IMR-90 (cell line): ENCODE results near the gene KLHL29. TPM values are rescaled to one million over a fixed set of nuclear protein-coding genes. Genes with fewer than 3 reads are reported as not detected.

Source experiments
- ATAC-seq: fragments of 200-7000 bp; cut with Tn5 transposase; 2 replicates; pipeline ENCODE4 v1.9.1; 2020; ENCODE audit warnings: low read depth, mild to moderate bottlenecking, moderate library complexity
- BruUV-seq: library from RNA; stranded (reverse); fragments of 400-500 nt; replicated peaks from 2 replicates; lab custom pipeline; 2021; lab: Mats Ljungman, UMichigan
- CTCF ChIA-PET: fragments of 300-600 bp; formaldehyde crosslinking; extraction: SDS; loops from one replicate; lab custom pipeline; 2021; ENCODE audit warnings: antibody characterized with exemption; lab: Yijun Ruan, JAX
- POLR2A ChIA-PET: fragments of 300-600 bp; sonication (Branson Sonifier 250); formaldehyde crosslinking; loops from one replicate; lab custom pipeline; 2022; ENCODE audit warnings: antibody characterized with exemption; ENCODE audit not compliant: unreplicated experiment; lab: Charles Lee
- DNase-seq: peaks from one replicate; pipeline ENCODE4 v3.0.0; 2013
- H2AFZ ChIP-seq: replicated peaks from 2 replicates; pipeline ENCODE3; 2013; ENCODE audit warnings: low read length, mild to moderate bottlenecking; ENCODE audit not compliant: poor library complexity
- H2AK5ac ChIP-seq: 2 replicates; pipeline ENCODE4 v1.6.1; 2013; ENCODE audit warnings: low read depth, low read length, inconsistent platforms
- H2AK9ac ChIP-seq: replicated peaks from 2 replicates; pipeline ENCODE3; 2013; ENCODE audit warnings: mild to moderate bottlenecking, low read depth, low read length, moderate library complexity; ENCODE audit not compliant: poor library complexity
- H2BK120ac ChIP-seq: 2 replicates; pipeline ENCODE4 v1.6.1; 2013; ENCODE audit warnings: low read depth, low read length, inconsistent platforms
- H2BK15ac ChIP-seq: 3 replicates; pipeline ENCODE4 v1.6.1; 2013; ENCODE audit warnings: low read depth, low read length, inconsistent platforms
- H2BK20ac ChIP-seq: 2 replicates; pipeline ENCODE4 v1.6.1; 2013; ENCODE audit warnings: low read depth, mild to moderate bottlenecking, inconsistent platforms, low read length, moderate library complexity
- H2BK5ac ChIP-seq: 2 replicates; pipeline ENCODE4 v1.6.1; 2013; ENCODE audit warnings: mild to moderate bottlenecking, low read depth, low read length, inconsistent platforms; ENCODE audit not compliant: poor library complexity, severe bottlenecking
- H3K14ac ChIP-seq: replicated peaks from 2 replicates; pipeline ENCODE4 v1.6.1; 2013; ENCODE audit warnings: low read depth, low read length, inconsistent platforms
- H3K18ac ChIP-seq: 2 replicates; pipeline ENCODE4 v1.6.1; 2013; ENCODE audit warnings: low read depth, low read length, control low read depth
- H3K23ac ChIP-seq: 2 replicates; pipeline ENCODE4 v1.6.1; 2013; ENCODE audit warnings: low read depth, low read length, inconsistent platforms
- H3K27ac ChIP-seq: 2 replicates; pipeline ENCODE4 v1.5.1; 2013; ENCODE audit warnings: mild to moderate bottlenecking, control low read depth, low read length; ENCODE audit not compliant: insufficient read depth
- H3K27me3 ChIP-seq: 2 replicates; pipeline ENCODE4 v1.6.1; 2013; ENCODE audit warnings: low read length; ENCODE audit not compliant: control insufficient read depth, insufficient read depth
- H3K36me3 ChIP-seq: 2 replicates; pipeline ENCODE4 v1.6.1; 2013; ENCODE audit warnings: low read length, mixed read lengths; ENCODE audit not compliant: control insufficient read depth, insufficient read depth
- H3K4ac ChIP-seq: 2 replicates; pipeline ENCODE4 v1.6.1; 2013; ENCODE audit warnings: low read depth, low read length, inconsistent platforms
- H3K4me1 ChIP-seq: 2 replicates; pipeline ENCODE4 v1.6.1; 2013; ENCODE audit warnings: low read length, mixed read lengths; ENCODE audit not compliant: control insufficient read depth, insufficient read depth
- H3K4me2 ChIP-seq: 2 replicates; pipeline ENCODE4 v1.6.1; 2013; ENCODE audit warnings: low read depth, mild to moderate bottlenecking, control low read depth, low read length, moderate library complexity
- H3K4me3 ChIP-seq: 2 replicates; pipeline ENCODE4 v1.5.1; 2013; ENCODE audit warnings: low read depth, mild to moderate bottlenecking, control low read depth, low read length, moderate library complexity; ENCODE audit not compliant: insufficient read depth
- H3K56ac ChIP-seq: 2 replicates; pipeline ENCODE4 v1.6.1; 2013; ENCODE audit warnings: low read length, inconsistent platforms; ENCODE audit not compliant: insufficient read depth; ENCODE audit errors: extremely low read depth
- H3K79me1 ChIP-seq, 2 experiments: 2 replicates each; pipeline ENCODE4 v1.6.1; 2013; ENCODE audit warnings: low read length in 2 of 2, inconsistent platforms in 1 of 2, low read depth in 1 of 2
- H3K9ac ChIP-seq: 2 replicates; pipeline ENCODE4 v1.6.1; 2013; ENCODE audit warnings: low read depth, low read length, control low read depth
- H3K9me1 ChIP-seq: 2 replicates; pipeline ENCODE4 v1.6.1; 2013; ENCODE audit warnings: low read length, inconsistent platforms; ENCODE audit not compliant: insufficient read depth
- H3K9me3 ChIP-seq: 2 replicates; pipeline ENCODE4 v1.6.1; 2013; ENCODE audit warnings: low read length; ENCODE audit not compliant: control insufficient read depth, insufficient read depth
- H4K20me1 ChIP-seq: 2 replicates; pipeline ENCODE4 v1.6.1; 2013; ENCODE audit warnings: low read length, inconsistent platforms; ENCODE audit not compliant: insufficient read depth
- H4K5ac ChIP-seq: 2 replicates; pipeline ENCODE4 v1.6.1; 2013; ENCODE audit warnings: mild to moderate bottlenecking, low read depth, low read length, control low read depth
- H4K8ac ChIP-seq, 2 experiments: 2 replicates each; pipeline ENCODE4 v1.6.1; 2013; ENCODE audit warnings: low read depth in 2 of 2, low read length in 2 of 2, control low read depth in 1 of 2, inconsistent platforms in 1 of 2
- H4K91ac ChIP-seq: 2 replicates; pipeline ENCODE4 v1.6.1; 2013; ENCODE audit warnings: low read depth, low read length, inconsistent platforms; ENCODE audit not compliant: insufficient read depth
- BHLHE40 ChIP-seq: fragments of 150-350 bp; IDR thresholded peaks from 2 replicates; pipeline ENCODE4 v1.6.1; 2016; ENCODE audit warnings: mild to moderate bottlenecking, low read depth, low read length
- CEBPB ChIP-seq: IDR thresholded peaks from 2 replicates; pipeline ENCODE4 v1.6.1; 2012; ENCODE audit warnings: low read depth, low read length, improper control_type of control experiment
- CHD1 ChIP-seq: IDR thresholded peaks from 2 replicates; pipeline ENCODE4 v1.6.1; 2012; ENCODE audit warnings: low read depth, low read length, improper control_type of control experiment
- FOS ChIP-seq: fragments of 150-350 bp; IDR thresholded peaks from 2 replicates; pipeline ENCODE4 v1.6.1; 2016; ENCODE audit warnings: low read depth, low read length
- MAFK ChIP-seq: IDR thresholded peaks from 2 replicates; pipeline ENCODE4 v1.6.1; 2012; ENCODE audit warnings: low read depth, low read length, improper control_type of control experiment
- MAZ ChIP-seq: IDR thresholded peaks from 2 replicates; pipeline ENCODE4 v1.6.1; 2012; ENCODE audit warnings: low read depth, mild to moderate bottlenecking, low read length, improper control_type of control experiment, moderate library complexity, borderline replicate concordance
- MXI1 ChIP-seq: IDR thresholded peaks from 2 replicates; pipeline ENCODE4 v1.6.1; 2012; ENCODE audit warnings: low read depth, mild to moderate bottlenecking, low read length, moderate library complexity, borderline replicate concordance
- NFE2L2 ChIP-seq: fragments of 150-350 bp; IDR thresholded peaks from 2 replicates; pipeline ENCODE4 v1.6.1; 2016; ENCODE audit warnings: low read depth, mild to moderate bottlenecking, low read length
- POLR2A ChIP-seq: IDR thresholded peaks from 2 replicates; pipeline ENCODE4 v1.6.1; 2012; ENCODE audit warnings: mild to moderate bottlenecking, low read depth, low read length
- RAD21 ChIP-seq: IDR thresholded peaks from 2 replicates; pipeline ENCODE4 v1.6.1; 2012; ENCODE audit warnings: low read length, improper control_type of control experiment
- RCOR1 ChIP-seq: IDR thresholded peaks from 2 replicates; pipeline ENCODE4 v1.6.1; 2012; ENCODE audit warnings: mild to moderate bottlenecking, low read length, improper control_type of control experiment; ENCODE audit not compliant: insufficient replicate concordance
- RFX5 ChIP-seq: IDR thresholded peaks from 2 replicates; pipeline ENCODE4 v1.8.0; 2012; ENCODE audit warnings: low read depth, mild to moderate bottlenecking, low read length, moderate library complexity
- SMC3 ChIP-seq: fragments of 150-350 bp; IDR thresholded peaks from 2 replicates; pipeline ENCODE4 v1.6.1; 2016; ENCODE audit warnings: low read depth, mild to moderate bottlenecking, antibody characterized with exemption, low read length, moderate library complexity
- USF2 ChIP-seq: fragments of 150-350 bp; IDR thresholded peaks from 2 replicates; pipeline ENCODE4 v1.6.1; 2017; ENCODE audit warnings: mild to moderate bottlenecking, antibody characterized with exemption, low read length, low read depth
- WGBS, 2 experiments: methylation state at CpG; one replicate each; pipeline versions ENCODE4 v1.1.5 to v1.1.7; 2013; ENCODE audit warnings: missing lambda C conversion rate in 2 of 2; ENCODE audit not compliant: insufficient read length in 1 of 2; ENCODE audit errors: extremely low coverage in 2 of 2; 5-methylcytosine and 5-hydroxymethylcytosine counted together
- dilution Hi-C: fragments of 300-500 bp; cut with HindIII; formaldehyde crosslinking; loops from one replicate; pipeline ENCODE4 v1.14.3; 2018; ENCODE audit warnings: low sequenced_read_pairs; ENCODE audit not compliant: unreplicated experiment
- in situ Hi-C: fragments of 300-500 bp; cut with MboI; formaldehyde crosslinking; loops from 3 replicates; pipeline ENCODE4 v1.14.3; 2019; ENCODE audit warnings: low sequenced_read_pairs, inconsistent platforms, mixed read lengths
- intact Hi-C: fragments of 100-400 bp; cut with micrococcal nuclease; formaldehyde crosslinking; loops from 2 replicates; pipeline ENCODE4 v1.10.0; 2022
- polyA plus RNA-seq, 3 experiments: library from polyadenylated mRNA; depleted of rRNA; stranded (reverse); fragments of >200 nt; gene quantifications; 2 replicates each; pipeline ENCODE4 v1.2.3, GENCODE V29; 2012; ENCODE audit warnings: low replicate concordance in 1 of 3
- total RNA-seq: library from RNA; depleted of rRNA; stranded (reverse); fragments of >200 nt; gene quantifications from 2 replicates; pipeline ENCODE4 v1.2.3, GENCODE V29; 2012
- TF ChIP-seq, protein P1 (sequence below): conservative IDR thresholded peaks from 2 replicates; pipeline ENCODE4 v1.5.1; 2012; ENCODE audit warnings: mild to moderate bottlenecking, low read depth, low read length, improper control_type of control experiment
- TF ChIP-seq, protein P2 (sequence below): fragments of 150-350 bp; IDR thresholded peaks from 2 replicates; pipeline ENCODE4 v1.6.1; 2016; ENCODE audit warnings: low read depth, mild to moderate bottlenecking, low read length, moderate library complexity, borderline replicate concordance

The KLHL29 gene
- total and polyA plus RNA-seq, 2 of the 4 experiments (the other 2 are of a cell fraction) = 2.0 to 8.0 TPM

- H3K4me1 ChIP-seq = peaks cover 18% of the 10 kb centered on the region
- no peak overlapping the region for H2AK9ac ChIP-seq
- H3K27me3 ChIP-seq = no peaks in the 10 kb centered on the region
- H2AK5ac ChIP-seq = no peak overlapping the region
- CTCF ChIA-PET = interaction anchor here (0.5 kb wide), 1 partner anchor 134 kb away, joined by 3 read pairs; no protein-coding TSS in a partner anchor
- in situ Hi-C loops (no loop called here), dilution Hi-C loops (no loop called here), intact Hi-C loops (no loop called here)
- no peak overlapping the region for H3K14ac ChIP-seq
- no peak overlapping the region for H2BK5ac ChIP-seq
- H4K8ac ChIP-seq = no peak overlapping the region
- TF ChIP-seq MXI1 (no peak), RCOR1 (no peak), NFE2L2 (no peak), CHD1 (no peak), MAFK (no peak), SMC3 (no peak), RAD21 (no peak), FOS (no peak), BHLHE40 (no peak), CEBPB (no peak), USF2 (no peak), MAZ (no peak), RFX5 (no peak), POLR2A (no peak)
- TF ChIP-seq, protein P1, sequence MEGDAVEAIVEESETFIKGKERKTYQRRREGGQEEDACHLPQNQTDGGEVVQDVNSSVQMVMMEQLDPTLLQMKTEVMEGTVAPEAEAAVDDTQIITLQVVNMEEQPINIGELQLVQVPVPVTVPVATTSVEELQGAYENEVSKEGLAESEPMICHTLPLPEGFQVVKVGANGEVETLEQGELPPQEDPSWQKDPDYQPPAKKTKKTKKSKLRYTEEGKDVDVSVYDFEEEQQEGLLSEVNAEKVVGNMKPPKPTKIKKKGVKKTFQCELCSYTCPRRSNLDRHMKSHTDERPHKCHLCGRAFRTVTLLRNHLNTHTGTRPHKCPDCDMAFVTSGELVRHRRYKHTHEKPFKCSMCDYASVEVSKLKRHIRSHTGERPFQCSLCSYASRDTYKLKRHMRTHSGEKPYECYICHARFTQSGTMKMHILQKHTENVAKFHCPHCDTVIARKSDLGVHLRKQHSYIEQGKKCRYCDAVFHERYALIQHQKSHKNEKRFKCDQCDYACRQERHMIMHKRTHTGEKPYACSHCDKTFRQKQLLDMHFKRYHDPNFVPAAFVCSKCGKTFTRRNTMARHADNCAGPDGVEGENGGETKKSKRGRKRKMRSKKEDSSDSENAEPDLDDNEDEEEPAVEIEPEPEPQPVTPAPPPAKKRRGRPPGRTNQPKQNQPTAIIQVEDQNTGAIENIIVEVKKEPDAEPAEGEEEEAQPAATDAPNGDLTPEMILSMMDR = no peak
- TF ChIP-seq, protein P2, sequence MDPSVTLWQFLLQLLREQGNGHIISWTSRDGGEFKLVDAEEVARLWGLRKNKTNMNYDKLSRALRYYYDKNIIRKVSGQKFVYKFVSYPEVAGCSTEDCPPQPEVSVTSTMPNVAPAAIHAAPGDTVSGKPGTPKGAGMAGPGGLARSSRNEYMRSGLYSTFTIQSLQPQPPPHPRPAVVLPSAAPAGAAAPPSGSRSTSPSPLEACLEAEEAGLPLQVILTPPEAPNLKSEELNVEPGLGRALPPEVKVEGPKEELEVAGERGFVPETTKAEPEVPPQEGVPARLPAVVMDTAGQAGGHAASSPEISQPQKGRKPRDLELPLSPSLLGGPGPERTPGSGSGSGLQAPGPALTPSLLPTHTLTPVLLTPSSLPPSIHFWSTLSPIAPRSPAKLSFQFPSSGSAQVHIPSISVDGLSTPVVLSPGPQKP = no peak
- WGBS, 2 experiments = no CpG with 5 or more reads among the region's 6 CpGs
- no peaks in the 10 kb centered on the region for H3K9me3 ChIP-seq
- ATAC-seq (no peak), DNase-seq (no peak)
- H3K27ac ChIP-seq = no peak overlapping the region
- POLR2A ChIA-PET = no interaction called here
- H4K91ac ChIP-seq = no peak overlapping the region
- no peak overlapping the region for H3K56ac ChIP-seq
- H3K23ac ChIP-seq = no peak overlapping the region
- H2BK20ac ChIP-seq = no peak overlapping the region
- H3K18ac ChIP-seq = no peak overlapping the region
- no peaks in the 10 kb centered on the region for H3K36me3 ChIP-seq
- H4K5ac ChIP-seq = no peak overlapping the region
- no peak overlapping the region for H3K4me2 ChIP-seq
- no peak overlapping the region for H2BK15ac ChIP-seq
- H2AFZ ChIP-seq = no peak overlapping the region
- no peak overlapping the region for H3K4me3 ChIP-seq
- BruUV-seq = no TSS peak
- H4K20me1 ChIP-seq = peaks cover 3% of the 10 kb centered on the region; the same call in 1 of the 2 replicates
- no peak overlapping the region for H3K9ac ChIP-seq
- H3K4ac ChIP-seq = no peak overlapping the region
- no peak overlapping the region for H2BK120ac ChIP-seq
- peaks cover 22% of the 10 kb centered on the region for H3K9me1 ChIP-seq
- peaks cover 5 to 15% of the 10 kb centered on the region in 2 experiments; a peak in 1 of 4 replicates for H3K79me1 ChIP-seq
Observed at GRCh38 chr2:23599006-23599405, 214.0 kb downstream of the KLHL29 start.
